ENCODE data around the gene ACLY. TPM values are rescaled to one million over a fixed set of nuclear protein-coding genes. Genes with fewer than 3 reads are reported as not detected.
"Not testable (repeated sequence)": the region's sequence is repeated elsewhere in the genome, so short reads cannot be mapped to it uniquely, and the experiment has no call there.

Gene ACLY
- total RNA-seq, 1 donor from 2014 or later, result 232 TPM

GRCh38 chr17:41873559-41874292 is 45.0 kb downstream of the ACLY start:
- no peak for DNase-seq (ENCODE audit: low read depth in 2 of 2)

GRCh38 chr17:41871789-41872188 is 47.0 kb downstream of the ACLY start:
- DNase-seq (ENCODE audit: low read depth in 2 of 2), result no peak

GRCh38 chr17:41870627-41871026 is 48.1 kb downstream of the ACLY start:
- no peak for DNase-seq (ENCODE audit: low read depth in 2 of 2)

- DNase-seq (ENCODE audit: low read depth in 2 of 2), result no peak
Measured at GRCh38 chr17:41870097-41870496, 48.7 kb downstream of the ACLY start.

GRCh38 chr17:41869426-41869825 is 49.3 kb downstream of the ACLY start:
- no peak for DNase-seq (ENCODE audit: low read depth in 2 of 2)

GRCh38 chr17:41868568-41868967 is 50.2 kb downstream of the ACLY start:
- no peak for DNase-seq (ENCODE audit: low read depth in 2 of 2)

- no peak for DNase-seq (ENCODE audit: low read depth in 2 of 2)
Measured at GRCh38 chr17:41865596-41865893, 53.2 kb downstream of the ACLY start.

GRCh38 chr17:41864836-41865595 is 53.7 kb downstream of the ACLY start, which contains the start of gene KLHL11:
TSS of gene KLHL11 (minus strand) at chr17:41865423. CDS start at chr17:41865370, 53 bp downstream.
- DNase-seq (ENCODE audit: low read depth in 2 of 2), result peak; percentile 65 to 92

- DNase-seq (ENCODE audit: low read depth in 2 of 2), result no peak
Measured at GRCh38 chr17:41864498-41864835, 54.3 kb downstream of the ACLY start.

- DNase-seq (ENCODE audit: low read depth in 2 of 2), result no peak
Measured at GRCh38 chr17:41863074-41863848, 55.5 kb downstream of the ACLY start.

GRCh38 chr17:41860254-41860931 is 58.4 kb downstream of the ACLY start:
- DNase-seq (ENCODE audit: low read depth in 2 of 2), result no peak

- not testable (repeated sequence) for DNase-seq (ENCODE audit: low read depth in 2 of 2)
Measured at GRCh38 chr17:41851382-41851781, 67.4 kb downstream of the ACLY start.

GRCh38 chr17:41849251-41849990 is 69.3 kb downstream of the ACLY start:
- DNase-seq (ENCODE audit: low read depth in 2 of 2), result no peak

- DNase-seq (ENCODE audit: low read depth in 2 of 2), result no peak
Measured at GRCh38 chr17:41848788-41849187, 70.0 kb downstream of the ACLY start.

GRCh38 chr17:41844971-41845370 is 73.8 kb downstream of the ACLY start:
- DNase-seq (ENCODE audit: low read depth in 2 of 2), result no peak

GRCh38 chr17:41840781-41841180 is 78.0 kb downstream of the ACLY start:
- DNase-seq (ENCODE audit: low read depth in 2 of 2), result not testable (repeated sequence)

- DNase-seq (ENCODE audit: low read depth in 2 of 2), result not testable (repeated sequence)
Measured at GRCh38 chr17:41839448-41839847, 79.3 kb downstream of the ACLY start.

- no peak for DNase-seq (ENCODE audit: low read depth in 2 of 2)
Measured at GRCh38 chr17:41837761-41838538, 80.8 kb downstream of the ACLY start, which contains the start of gene KLHL10. TSS of gene KLHL10 (plus strand) at chr17:41837825. CDS start at chr17:41837933, 108 bp downstream.

- DNase-seq (ENCODE audit: low read depth in 2 of 2), result no peak
Measured at GRCh38 chr17:41836550-41837196, 82.1 kb downstream of the ACLY start.
